GM12874 (cell line): ENCODE data around the gene SLC25A42.

Experiments
- CTCF ChIP-seq: IDR thresholded peaks from 2 replicates; pipeline ENCODE4 v1.5.1; 2011; ENCODE audit warnings: low read depth, mild to moderate bottlenecking, control low read depth, low read length, moderate library complexity; ENCODE audit not compliant: insufficient read depth

SLC25A42 gene

GRCh38 chr19:19075126-19075525, 11.3 kb downstream of the SLC25A42 start:
- no peak for TF ChIP-seq CTCF

- TF ChIP-seq CTCF, result no peak
Measured at GRCh38 chr19:19076476-19076875, 12.7 kb downstream of the SLC25A42 start.

- no peak for TF ChIP-seq CTCF
Measured at GRCh38 chr19:19077103-19077502, 13.3 kb downstream of the SLC25A42 start.

GRCh38 chr19:19078801-19079200, 15.0 kb downstream of the SLC25A42 start:
- no peak for TF ChIP-seq CTCF

GRCh38 chr19:19079571-19079970, 15.8 kb downstream of the SLC25A42 start:
- no peak for TF ChIP-seq CTCF

- no peak for TF ChIP-seq CTCF
Measured at GRCh38 chr19:19081642-19082151, 17.9 kb downstream of the SLC25A42 start.

- no peak for TF ChIP-seq CTCF
Measured at GRCh38 chr19:19083413-19084178, 19.8 kb downstream of the SLC25A42 start.
